ENCODE data around the gene DEUP1.

DEUP1 gene

GRCh38 chr11:93330446-93330984 is at the start of gene DEUP1:
Gene DEUP1 (plus strand): TSS chr11:93330742. CDS start chr11:93332260, 1,518 bp downstream.
- Histone ChIP-seq H3K27ac (no peak within 1 kb of the TSS), H3K27me3 (replicated peaks) (peaks cover 6% of the 10 kb centered on the region), H3K4me3 (ENCODE audit: low read depth, low read length) (peak within 1 kb of the TSS; percentile 46), H3K36me3 (replicated peaks) (no peaks in the 10 kb centered on the region)
- in situ Hi-C loops (cut with HindIII; ENCODE audit: low pct_ligation_motif_present, low sequenced_read_pairs) = no loop called here
- DNase-seq = no peak
- no peak for TF ChIP-seq CTCF (IDR thresholded peaks at IDR 0.05; ENCODE audit: low read depth, low read length, missing control alignments)

GRCh38 chr11:93285430-93285829 is 45.1 kb upstream of the DEUP1 start:
- no peak for DNase-seq
- no peaks in the 10 kb centered on the region for H3K36me3 ChIP-seq (replicated peaks)
- H3K27ac ChIP-seq = no peak overlapping the region
- no peak for TF ChIP-seq CTCF (IDR thresholded peaks at IDR 0.05; ENCODE audit: low read depth, low read length, missing control alignments)
- H3K4me3 ChIP-seq (ENCODE audit: low read depth, low read length) = no peak overlapping the region
- H3K27me3 ChIP-seq (replicated peaks) = no peaks in the 10 kb centered on the region
- in situ Hi-C loops (cut with HindIII; ENCODE audit: low pct_ligation_motif_present, low sequenced_read_pairs) = no loop called here

- H3K36me3 ChIP-seq (replicated peaks) = no peaks in the 10 kb centered on the region
- no peak for TF ChIP-seq CTCF (IDR thresholded peaks at IDR 0.05; ENCODE audit: low read depth, low read length, missing control alignments)
- H3K27ac ChIP-seq = no peak overlapping the region
- H3K4me3 ChIP-seq (ENCODE audit: low read depth, low read length) = no peak overlapping the region
- in situ Hi-C loops (cut with HindIII; ENCODE audit: low pct_ligation_motif_present, low sequenced_read_pairs) = no loop called here
- H3K27me3 ChIP-seq (replicated peaks) = no peaks in the 10 kb centered on the region
- no peak for DNase-seq
These were observed 43.1 kb upstream of the DEUP1 start for GRCh38 chr11:93287434-93287833.

GRCh38 chr11:93288079-93288478 is 42.5 kb upstream of the DEUP1 start:
- no peak overlapping the region for H3K4me3 ChIP-seq (ENCODE audit: low read depth, low read length)
- H3K27me3 ChIP-seq (replicated peaks) = no peaks in the 10 kb centered on the region
- in situ Hi-C loops (cut with HindIII; ENCODE audit: low pct_ligation_motif_present, low sequenced_read_pairs) = no loop called here
- no peak overlapping the region for H3K27ac ChIP-seq
- DNase-seq = no peak
- no peak for TF ChIP-seq CTCF (IDR thresholded peaks at IDR 0.05; ENCODE audit: low read depth, low read length, missing control alignments)
- no peaks in the 10 kb centered on the region for H3K36me3 ChIP-seq (replicated peaks)

- no peak for TF ChIP-seq CTCF (IDR thresholded peaks at IDR 0.05; ENCODE audit: low read depth, low read length, missing control alignments)
- in situ Hi-C loops (cut with HindIII; ENCODE audit: low pct_ligation_motif_present, low sequenced_read_pairs) = no loop called here
- no peaks in the 10 kb centered on the region for H3K27me3 ChIP-seq (replicated peaks)
These were observed 41.8 kb upstream of the DEUP1 start for GRCh38 chr11:93288767-93289166.

GRCh38 chr11:93289782-93290463 is 40.6 kb upstream of the DEUP1 start:
- H3K36me3 ChIP-seq (replicated peaks) = no peaks in the 10 kb centered on the region
- TF ChIP-seq CTCF (IDR thresholded peaks at IDR 0.05; ENCODE audit: low read depth, low read length, missing control alignments) = no peak
- in situ Hi-C loops (cut with HindIII; ENCODE audit: low pct_ligation_motif_present, low sequenced_read_pairs) = no loop called here

More at GRCh38 chr11:93288767-93289166, 41.8 kb upstream of the DEUP1 start:
- Histone ChIP-seq H3K36me3 (replicated peaks) (no peaks in the 10 kb centered on the region), H3K4me3 (ENCODE audit: low read depth, low read length) (no peak overlapping the region), H3K27ac (no peak overlapping the region)
- no peak for DNase-seq

More at GRCh38 chr11:93289782-93290463, 40.6 kb upstream of the DEUP1 start:
- Histone ChIP-seq H3K4me3 (ENCODE audit: low read depth, low read length) (no peak overlapping the region), H3K27me3 (replicated peaks) (no peaks in the 10 kb centered on the region), H3K27ac (no peak overlapping the region)
- no peak for DNase-seq
